H9 (cell line): ENCODE results near the gene RASL10A. TPM values are rescaled to one million over a fixed set of nuclear protein-coding genes. Genes with fewer than 3 reads are reported as not detected.

Source experiments
- DNase-seq: peaks from one replicate; pipeline ENCODE4 v3.0.0-alpha.2; 2017
- H2AFZ ChIP-seq: one replicate; pipeline ENCODE4 v1.6.1; 2013; ENCODE audit warnings: mild to moderate bottlenecking, low read length, control low read depth, moderate library complexity
- H2AK5ac ChIP-seq: 2 replicates; pipeline ENCODE4 v1.6.1; 2013; ENCODE audit warnings: low read length, control low read depth, mixed read lengths; ENCODE audit not compliant: insufficient read length
- H2BK120ac ChIP-seq: one replicate; pipeline ENCODE4 v1.6.1; 2013; ENCODE audit warnings: low read depth, mild to moderate bottlenecking, low read length, control low read depth, inconsistent platforms; ENCODE audit not compliant: poor library complexity, severe bottlenecking
- H2BK12ac ChIP-seq: 2 replicates; pipeline ENCODE4 v1.6.1; 2013; ENCODE audit warnings: low read length, control low read depth, mixed read lengths, low read depth; ENCODE audit not compliant: insufficient read length
- H2BK15ac ChIP-seq: 2 replicates; pipeline ENCODE4 v1.6.1; 2013; ENCODE audit warnings: low read depth, low read length, control low read depth
- H2BK20ac ChIP-seq: one replicate; pipeline ENCODE4 v1.6.1; 2013; ENCODE audit warnings: low read depth, mild to moderate bottlenecking, low read length, control low read depth, inconsistent platforms; ENCODE audit not compliant: poor library complexity, severe bottlenecking
- H2BK5ac ChIP-seq: 2 replicates; pipeline ENCODE4 v1.6.1; 2013; ENCODE audit warnings: low read length, control low read depth, mixed read lengths; ENCODE audit not compliant: insufficient read length
- H3K14ac ChIP-seq: 2 replicates; pipeline ENCODE4 v1.6.1; 2013; ENCODE audit warnings: low read length, control low read depth; ENCODE audit not compliant: insufficient read depth
- H3K18ac ChIP-seq: 2 replicates; pipeline ENCODE4 v1.6.1; 2013; ENCODE audit warnings: low read depth, mild to moderate bottlenecking, mixed read lengths, low read length, control low read depth; ENCODE audit not compliant: insufficient read length
- H3K23ac ChIP-seq: 2 replicates; pipeline ENCODE4 v1.6.1; 2013; ENCODE audit warnings: low read length, control low read depth, mixed read lengths, low read depth; ENCODE audit not compliant: insufficient read length
- H3K23me2 ChIP-seq: 2 replicates; pipeline ENCODE4 v1.6.1; 2013; ENCODE audit warnings: low read depth, mild to moderate bottlenecking, mixed read lengths, low read length, control low read depth; ENCODE audit not compliant: insufficient read length, poor library complexity, severe bottlenecking
- H3K27ac ChIP-seq: 2 replicates; pipeline ENCODE4 v1.5.1; 2013; ENCODE audit warnings: low read length, control low read depth, mixed read lengths, low read depth; ENCODE audit not compliant: insufficient read length
- H3K27me3 ChIP-seq: 2 replicates; pipeline ENCODE4 v1.6.1; 2013; ENCODE audit warnings: low read length, control low read depth, inconsistent platforms; ENCODE audit not compliant: insufficient read depth
- H3K4ac ChIP-seq: 2 replicates; pipeline ENCODE4 v1.6.1; 2013; ENCODE audit warnings: low read depth, mild to moderate bottlenecking, control low read depth, inconsistent platforms, low read length, moderate library complexity
- H3K4me1 ChIP-seq: 2 replicates; pipeline ENCODE4 v1.6.1; 2013; ENCODE audit warnings: low read length, control low read depth, inconsistent platforms; ENCODE audit not compliant: insufficient read depth
- H3K4me2 ChIP-seq: 2 replicates; pipeline ENCODE4 v1.6.1; 2013; ENCODE audit warnings: low read length, control low read depth, mixed read lengths; ENCODE audit not compliant: insufficient read length, insufficient read depth
- H3K56ac ChIP-seq: 2 replicates; pipeline ENCODE4 v1.6.1; 2013; ENCODE audit warnings: low read depth, mild to moderate bottlenecking, mixed read lengths, low read length, control low read depth; ENCODE audit not compliant: insufficient read length
- H3K79me1 ChIP-seq: 2 replicates; pipeline ENCODE4 v1.6.1; 2013; ENCODE audit warnings: low read depth, mild to moderate bottlenecking, moderate library complexity, low read length, control low read depth, inconsistent platforms; ENCODE audit not compliant: insufficient read depth, poor library complexity, severe bottlenecking
- H3K79me2 ChIP-seq: 2 replicates; pipeline ENCODE4 v1.6.1; 2013; ENCODE audit warnings: low read length, control low read depth, inconsistent platforms; ENCODE audit not compliant: insufficient read depth
- H3K9ac ChIP-seq: 2 replicates; pipeline ENCODE4 v1.6.1; 2013; ENCODE audit warnings: low read length, control low read depth, mixed read lengths; ENCODE audit not compliant: insufficient read length; ENCODE audit errors: extremely low read depth
- H3K9me3 ChIP-seq: one replicate; pipeline ENCODE4 v1.6.1; 2013; ENCODE audit warnings: low read depth, low read length, inconsistent platforms; ENCODE audit not compliant: control insufficient read depth
- H3T11ph ChIP-seq: one replicate; pipeline ENCODE4 v1.6.1; 2013; ENCODE audit warnings: mild to moderate bottlenecking, low read length, control low read depth, inconsistent platforms
- H4K20me1 ChIP-seq: one replicate; pipeline ENCODE4 v1.6.1; 2013; ENCODE audit not compliant: control insufficient read depth, insufficient read length, insufficient read depth
- H4K5ac ChIP-seq: 2 replicates; pipeline ENCODE4 v1.6.1; 2013; ENCODE audit warnings: low read depth, mild to moderate bottlenecking, mixed read lengths, low read length, control low read depth; ENCODE audit not compliant: insufficient read length
- H4K8ac ChIP-seq: replicated peaks from 2 replicates; pipeline ENCODE4 v1.6.1; 2013; ENCODE audit warnings: low read length, control low read depth, mixed read lengths, low read depth; ENCODE audit not compliant: insufficient read length
- H4K91ac ChIP-seq: 2 replicates; pipeline ENCODE4 v1.6.1; 2013; ENCODE audit warnings: low read depth, mild to moderate bottlenecking, moderate library complexity, mixed read lengths, low read length, control low read depth; ENCODE audit not compliant: insufficient read length
- H3K27ac Mint-ChIP-seq, 3 experiments: 2 replicates in 2 of 3; 3 replicates in 1 of 3; pipeline ENCODE4 v1.8.0; 2020 to 2021; ENCODE audit warnings: mixed read lengths in 3 of 3, mild to moderate bottlenecking in 1 of 3, moderate library complexity in 1 of 3
- H3K27me3 Mint-ChIP-seq: 2 replicates; pipeline ENCODE4 v1.8.0; 2021; ENCODE audit warnings: low read depth, mild to moderate bottlenecking, moderate library complexity, mixed read lengths
- H3K36me3 Mint-ChIP-seq, 3 experiments: 2 replicates in 2 of 3; 3 replicates in 1 of 3; pipeline ENCODE4 v1.8.0; 2020 to 2021; ENCODE audit warnings: low read depth in 3 of 3, mixed read lengths in 3 of 3; ENCODE audit not compliant: insufficient read depth in 1 of 3
- H3K4me1 Mint-ChIP-seq, 2 experiments: 2 replicates each; pipeline ENCODE4 v1.8.0; 2020; ENCODE audit warnings: mixed read lengths in 2 of 2
- H3K4me3 Mint-ChIP-seq, 2 experiments: 2 replicates in 1 of 2; 3 replicates in 1 of 2; pipeline ENCODE4 v1.8.0; 2020 to 2021; ENCODE audit warnings: mild to moderate bottlenecking in 2 of 2, mixed read lengths in 2 of 2, moderate library complexity in 1 of 2
- H3K9me3 Mint-ChIP-seq, 2 experiments: 2 replicates in 1 of 2; 3 replicates in 1 of 2; pipeline ENCODE4 v1.8.0; 2020; ENCODE audit warnings: mild to moderate bottlenecking in 2 of 2, mixed read lengths in 2 of 2, moderate library complexity in 1 of 2
- WGBS: extraction: QIAGEN DNeasy Blood & Tissue Kit; methylation state at CpG from one replicate; pipeline ENCODE4 v1.1.7; 2013; ENCODE audit warnings: missing lambda C conversion rate, low lambda C conversion rate, mixed read lengths; ENCODE audit not compliant: insufficient read length; ENCODE audit errors: extremely low coverage; 5-methylcytosine and 5-hydroxymethylcytosine counted together
- total RNA-seq: library from RNA; stranded (reverse); gene quantifications from 2 replicates; pipeline ENCODE4 v1.2.1, GENCODE V29; 2021
- TF ChIP-seq, protein P1 (sequence below): fragments of 200-600 bp; sonication (generic); conservative IDR thresholded peaks from 3 replicates; pipeline ENCODE4 v1.8.0; 2021; ENCODE audit warnings: antibody characterized with exemption, mild to moderate bottlenecking

Gene RASL10A
- total RNA-seq, 1 experiment from 2014 or later: 0.90 TPM

DNA sequence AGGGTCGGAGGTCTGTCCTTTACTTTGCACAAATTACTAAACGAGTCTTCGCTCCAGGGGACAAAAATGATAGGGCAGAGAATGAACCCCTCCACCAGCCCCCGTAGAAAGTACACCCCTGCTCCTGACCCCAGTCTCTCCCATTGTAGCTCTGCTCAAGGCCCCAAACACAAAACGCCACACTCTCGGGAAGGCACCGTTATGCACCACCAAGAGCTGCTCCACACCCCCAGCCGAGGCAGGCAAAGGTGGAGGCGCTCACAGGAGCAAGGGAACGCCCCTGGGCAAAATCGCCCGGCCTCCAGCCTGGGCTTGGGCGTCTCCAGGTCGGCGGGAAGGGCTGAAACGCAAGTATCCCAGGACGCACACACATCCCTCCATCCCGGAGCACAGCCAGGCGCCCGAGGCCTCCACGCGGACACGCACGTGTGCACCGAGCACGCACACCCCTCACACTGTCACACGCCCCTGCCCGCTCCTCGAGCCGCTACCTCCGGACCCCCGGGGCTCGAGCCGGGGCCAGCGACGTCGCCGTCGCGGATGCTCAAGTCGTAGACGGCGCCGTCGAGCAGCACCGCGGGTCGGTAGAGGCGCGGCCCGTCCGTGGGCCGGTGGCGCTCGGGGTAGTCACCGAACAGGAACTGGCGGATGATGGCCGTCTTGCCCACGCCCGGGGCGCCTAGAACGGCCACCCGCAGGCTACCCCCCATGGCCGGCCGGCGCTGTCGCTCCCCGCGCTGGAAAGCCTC, 786 bp downstream of the RASL10A start:
- Histone ChIP-seq H3K23me2 (peaks cover 4% of the 10 kb centered on the region), H4K20me1 (no peaks in the 10 kb centered on the region), H2BK12ac (no peak overlapping the region), H3K4me1 (no peaks in the 10 kb centered on the region), H3K27ac (no peak overlapping the region), H3K14ac (no peak overlapping the region; the same call in 1 of the 2 replicates), H2AK5ac (no peak overlapping the region), H3K9ac (no peak overlapping the region), H3K18ac (no peak overlapping the region), H3K23ac (no peak overlapping the region), H2BK15ac (no peak overlapping the region), H3K4ac (no peak overlapping the region), H3K79me1 (no peaks in the 10 kb centered on the region), H4K8ac (no peak overlapping the region), H3K9me3 (no peaks in the 10 kb centered on the region), H3K4me2 (peak overlapping the region; percentile 34), H3K56ac (no peak overlapping the region), H2BK5ac (no peak overlapping the region), H2AFZ (no peak overlapping the region), H3K79me2 (no peaks in the 10 kb centered on the region), H4K91ac (no peak overlapping the region), H2BK120ac (no peak overlapping the region), H3T11ph (no peak overlapping the region), H2BK20ac (no peak overlapping the region), H4K5ac (no peak overlapping the region), H3K27me3 (peaks cover 33% of the 10 kb centered on the region)
- Mint-ChIP-seq H3K9me3 (peaks cover 5 to 17% of the 10 kb centered on the region in 2 experiments; a peak in 4 of 5 replicates), H3K36me3 (peaks cover 0 to 5% (median 2%) of the 10 kb centered on the region in 3 experiments; a peak in 3 of 7 replicates), H3K4me3 (peak overlapping the region; percentile 56 to 68), H3K27me3 (peaks cover 57% of the 10 kb centered on the region), H3K27ac (no peak overlapping the region), H3K4me1 (peaks cover 12 to 22% of the 10 kb centered on the region in 2 experiments)
- TF ChIP-seq, protein P1, sequence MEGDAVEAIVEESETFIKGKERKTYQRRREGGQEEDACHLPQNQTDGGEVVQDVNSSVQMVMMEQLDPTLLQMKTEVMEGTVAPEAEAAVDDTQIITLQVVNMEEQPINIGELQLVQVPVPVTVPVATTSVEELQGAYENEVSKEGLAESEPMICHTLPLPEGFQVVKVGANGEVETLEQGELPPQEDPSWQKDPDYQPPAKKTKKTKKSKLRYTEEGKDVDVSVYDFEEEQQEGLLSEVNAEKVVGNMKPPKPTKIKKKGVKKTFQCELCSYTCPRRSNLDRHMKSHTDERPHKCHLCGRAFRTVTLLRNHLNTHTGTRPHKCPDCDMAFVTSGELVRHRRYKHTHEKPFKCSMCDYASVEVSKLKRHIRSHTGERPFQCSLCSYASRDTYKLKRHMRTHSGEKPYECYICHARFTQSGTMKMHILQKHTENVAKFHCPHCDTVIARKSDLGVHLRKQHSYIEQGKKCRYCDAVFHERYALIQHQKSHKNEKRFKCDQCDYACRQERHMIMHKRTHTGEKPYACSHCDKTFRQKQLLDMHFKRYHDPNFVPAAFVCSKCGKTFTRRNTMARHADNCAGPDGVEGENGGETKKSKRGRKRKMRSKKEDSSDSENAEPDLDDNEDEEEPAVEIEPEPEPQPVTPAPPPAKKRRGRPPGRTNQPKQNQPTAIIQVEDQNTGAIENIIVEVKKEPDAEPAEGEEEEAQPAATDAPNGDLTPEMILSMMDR: no peak
- no peak for DNase-seq
- WGBS: no CpG with 5 or more reads among the region's 69 CpGs
